Tibial nerve (tissue), 4 donors: ENCODE data around the gene DEFB125. TPM values are rescaled to one million over a fixed set of nuclear protein-coding genes. Genes with fewer than 3 reads are reported as not detected.

Source experiments
- DNase-seq, 2 donors: peaks; one replicate each; pipeline ENCODE4 v3.0.0-alpha.2; 2019; ENCODE audit warnings: low spot score in 2 of 2
- H3K27ac ChIP-seq, 4 donors: fragments of 200-600 bp; sonication (generic) in 3 of 4; one replicate each; pipeline ENCODE4 v1.5.1; 2017 to 2019; ENCODE audit warnings: mild to moderate bottlenecking in 1 of 4
- H3K27me3 ChIP-seq, 2 donors: fragments of 200-600 bp; sonication (generic) in 1 of 2; one replicate each; pipeline versions ENCODE4 v1.5.1 to v1.6.0; 2017 to 2019
- H3K36me3 ChIP-seq, 3 donors: fragments of 200-600 bp; sonication (generic); one replicate each; pipeline ENCODE4 v1.5.1; 2018 to 2019
- H3K4me1 ChIP-seq, 4 donors: fragments of 200-600 bp; sonication (generic) in 3 of 4; one replicate each; pipeline ENCODE4 v1.5.1; 2017 to 2019
- H3K4me3 ChIP-seq, 4 donors: fragments of 200-600 bp; sonication (generic) in 3 of 4; one replicate each; pipeline ENCODE4 v1.5.1; 2017 to 2019; ENCODE audit warnings: mild to moderate bottlenecking in 1 of 4, moderate library complexity in 1 of 4
- H3K9me3 ChIP-seq, 4 donors: fragments of 200-600 bp; sonication (generic) in 3 of 4; one replicate each; pipeline ENCODE4 v1.5.1; 2017 to 2019
- EP300 ChIP-seq, 2 donors: sonication (generic); formaldehyde crosslinking; IDR thresholded peaks; one replicate each; pipeline ENCODE4 v1.6.1; 2017; ENCODE audit warnings: antibody characterized with exemption in 2 of 2, mild to moderate bottlenecking in 1 of 2
- POLR2A ChIP-seq, 2 donors: fragments of 450-650 bp; IDR thresholded peaks; one replicate each; pipeline ENCODE4 v1.6.1; 2017; ENCODE audit warnings: antibody characterized with exemption in 2 of 2, mild to moderate bottlenecking in 2 of 2, moderate library complexity in 2 of 2
- WGBS, 2 donors: methylation state at CpG; one replicate each; pipeline ENCODE4 v1.1.5; 2018; 5-methylcytosine and 5-hydroxymethylcytosine counted together
- total RNA-seq, 4 donors: library from RNA; depleted of rRNA; stranded (reverse); fragments of >200 nt; gene quantifications; one replicate each; pipeline ENCODE4 v1.1.0, GENCODE V29; 2016
- TF ChIP-seq, protein P1 (sequence below), 5 experiments: fragments of 200-600 bp in 3 of 5; fragments of 450-650 bp in 2 of 5; sonication (generic) in 3 of 5; IDR thresholded peaks; one replicate each; pipeline ENCODE4 v1.5.1; 2016 to 2019; ENCODE audit warnings: antibody characterized with exemption in 5 of 5, mild to moderate bottlenecking in 3 of 5, moderate library complexity in 2 of 5

Gene DEFB125
- total RNA-seq, 4 donors from 2014 or later = not detected

DNA sequence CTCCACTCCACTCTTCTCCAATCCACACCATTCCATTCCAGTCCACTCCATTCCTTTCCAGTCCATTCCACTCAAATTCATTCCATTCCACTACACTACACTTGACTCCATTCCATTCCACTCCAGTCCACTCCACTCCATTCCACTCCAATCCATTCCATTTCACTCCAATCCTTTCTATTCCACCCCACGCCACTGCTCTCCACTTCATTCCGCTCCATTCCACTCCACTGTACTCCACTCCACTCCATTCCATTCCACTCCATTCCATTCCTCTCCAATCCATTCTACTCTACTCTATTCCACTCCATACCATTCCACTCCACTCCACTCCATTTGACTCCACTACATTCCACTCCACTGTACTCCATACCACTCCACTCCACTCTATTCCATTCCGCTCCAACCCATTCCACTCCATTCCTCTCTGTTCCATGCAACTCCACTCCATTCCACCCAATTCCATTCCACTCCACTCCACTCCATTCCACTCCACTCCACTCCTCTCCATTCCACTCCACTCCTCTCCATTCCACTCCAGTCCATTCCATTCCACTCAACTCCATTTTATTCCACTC is 23.4 kb upstream of the DEFB125 start:
- TF ChIP-seq EP300 (IDR thresholded peaks at IDR 0.05) = no peak
- TF ChIP-seq, protein P1, sequence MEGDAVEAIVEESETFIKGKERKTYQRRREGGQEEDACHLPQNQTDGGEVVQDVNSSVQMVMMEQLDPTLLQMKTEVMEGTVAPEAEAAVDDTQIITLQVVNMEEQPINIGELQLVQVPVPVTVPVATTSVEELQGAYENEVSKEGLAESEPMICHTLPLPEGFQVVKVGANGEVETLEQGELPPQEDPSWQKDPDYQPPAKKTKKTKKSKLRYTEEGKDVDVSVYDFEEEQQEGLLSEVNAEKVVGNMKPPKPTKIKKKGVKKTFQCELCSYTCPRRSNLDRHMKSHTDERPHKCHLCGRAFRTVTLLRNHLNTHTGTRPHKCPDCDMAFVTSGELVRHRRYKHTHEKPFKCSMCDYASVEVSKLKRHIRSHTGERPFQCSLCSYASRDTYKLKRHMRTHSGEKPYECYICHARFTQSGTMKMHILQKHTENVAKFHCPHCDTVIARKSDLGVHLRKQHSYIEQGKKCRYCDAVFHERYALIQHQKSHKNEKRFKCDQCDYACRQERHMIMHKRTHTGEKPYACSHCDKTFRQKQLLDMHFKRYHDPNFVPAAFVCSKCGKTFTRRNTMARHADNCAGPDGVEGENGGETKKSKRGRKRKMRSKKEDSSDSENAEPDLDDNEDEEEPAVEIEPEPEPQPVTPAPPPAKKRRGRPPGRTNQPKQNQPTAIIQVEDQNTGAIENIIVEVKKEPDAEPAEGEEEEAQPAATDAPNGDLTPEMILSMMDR (IDR thresholded peaks at IDR 0.05) = no peak
- no peak for TF ChIP-seq POLR2A (IDR thresholded peaks at IDR 0.05)
- Histone ChIP-seq H3K9me3 (peaks cover 0 to 7% (median 0%) of the 10 kb centered on the region in 4 donors), H3K27me3 (no peaks in the 10 kb centered on the region), H3K4me1 (no peaks in the 10 kb centered on the region), H3K36me3 (no peaks in the 10 kb centered on the region), H3K4me3 (no peak overlapping the region), H3K27ac (no peak overlapping the region)
- DNase-seq = no peak
- WGBS, 2 donors = 78 to 91% methylated on average over 3 of the region's 3 CpGs

DNA sequence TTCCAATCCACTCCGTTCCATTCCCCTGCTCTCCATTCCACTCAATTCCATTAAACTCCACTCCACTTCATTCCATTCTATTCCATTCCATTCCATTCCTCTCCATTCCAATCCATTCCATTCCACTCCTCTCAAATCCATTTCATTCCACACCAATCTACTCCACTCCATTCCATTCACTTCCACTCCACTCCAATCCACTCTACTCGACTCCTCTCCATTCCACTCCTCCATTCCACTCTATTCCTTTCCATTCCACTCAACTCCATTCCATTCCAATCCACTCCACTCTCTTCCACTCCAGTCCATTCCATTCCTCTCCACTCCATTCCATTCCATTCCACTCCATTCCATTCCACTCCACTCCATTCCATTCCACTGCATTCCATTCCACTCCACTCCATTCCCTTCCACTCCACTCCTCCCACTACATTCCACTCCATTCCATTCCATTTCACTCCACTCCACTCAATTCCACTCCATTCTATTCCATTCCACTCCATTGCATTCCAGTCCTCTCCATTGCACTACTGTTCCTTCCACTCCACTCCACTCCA is 22.6 kb upstream of the DEFB125 start:
- Histone ChIP-seq H3K9me3 (peaks cover 0 to 7% (median 0%) of the 10 kb centered on the region in 4 donors), H3K4me3 (no peak overlapping the region), H3K27ac (no peak overlapping the region), H3K27me3 (no peaks in the 10 kb centered on the region), H3K36me3 (no peaks in the 10 kb centered on the region), H3K4me1 (no peaks in the 10 kb centered on the region)
- no peak for DNase-seq
- 77 to 88% methylated on average over 2 of the region's 2 CpGs for WGBS, 2 donors
- TF ChIP-seq, protein P1 (IDR thresholded peaks at IDR 0.05) = no peak
- no peak for TF ChIP-seq EP300 (IDR thresholded peaks at IDR 0.05)
- no peak for TF ChIP-seq POLR2A (IDR thresholded peaks at IDR 0.05)

DNA sequence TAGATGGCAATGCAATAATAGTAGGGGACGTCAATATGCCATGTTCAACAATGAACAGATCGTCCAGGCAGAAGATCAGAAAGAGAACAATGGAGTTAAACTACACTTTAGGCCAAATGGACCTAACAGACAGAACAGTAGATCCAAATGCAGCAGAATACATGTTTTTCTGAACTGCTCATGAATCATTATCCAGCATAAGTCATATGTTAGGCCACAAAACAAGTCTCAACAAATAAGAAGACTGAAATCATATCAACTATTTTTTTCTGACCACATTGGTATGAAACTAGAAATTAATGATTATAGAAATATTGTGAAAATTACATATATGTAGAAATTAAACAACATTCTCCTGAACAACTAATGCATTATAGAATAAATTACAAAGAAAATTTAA is 10.2 kb upstream of the DEFB125 start:
- no peaks in the 10 kb centered on the region for H3K27me3 ChIP-seq
- H3K4me1 ChIP-seq = no peaks in the 10 kb centered on the region
- no peak for DNase-seq
- no peak overlapping the region for H3K4me3 ChIP-seq
- TF ChIP-seq, protein P1 (IDR thresholded peaks at IDR 0.05) = no peak
- TF ChIP-seq POLR2A (IDR thresholded peaks at IDR 0.05) (no peak), EP300 (IDR thresholded peaks at IDR 0.05) (no peak)
- H3K36me3 ChIP-seq = no peaks in the 10 kb centered on the region
- WGBS, 2 donors = 55% methylated on average over 2 of the region's 2 CpGs
- H3K9me3 ChIP-seq = peaks cover 0 to 24% (median 3%) of the 10 kb centered on the region in 4 donors
- no peak overlapping the region for H3K27ac ChIP-seq

DNA sequence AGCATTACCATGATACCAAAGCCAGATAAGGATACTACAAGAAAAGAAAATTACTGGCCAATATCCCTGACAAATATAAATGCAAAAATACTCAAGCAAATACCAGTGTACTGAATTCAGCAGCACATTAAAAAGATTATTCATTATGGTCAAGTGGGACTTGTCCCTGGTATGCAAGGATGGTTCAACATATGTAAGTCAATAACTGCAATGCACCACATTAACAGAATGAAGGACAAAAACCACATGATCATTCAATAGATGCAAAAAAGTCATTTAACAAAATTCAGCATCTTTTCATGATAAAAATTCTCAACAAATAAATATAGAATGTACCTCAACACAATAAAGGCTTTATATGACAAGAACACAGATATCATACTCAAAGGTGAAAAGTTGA is 9.1 kb upstream of the DEFB125 start:
- H3K27ac ChIP-seq = no peak overlapping the region
- no peak overlapping the region for H3K4me3 ChIP-seq
- TF ChIP-seq, protein P1 (IDR thresholded peaks at IDR 0.05) = no peak
- no peak for TF ChIP-seq EP300 (IDR thresholded peaks at IDR 0.05)
- TF ChIP-seq POLR2A (IDR thresholded peaks at IDR 0.05) = no peak
- H3K27me3 ChIP-seq = no peaks in the 10 kb centered on the region
- no peaks in the 10 kb centered on the region for H3K4me1 ChIP-seq
- no peaks in the 10 kb centered on the region for H3K36me3 ChIP-seq
- DNase-seq = no peak
- peaks cover 0 to 23% (median 3%) of the 10 kb centered on the region in 4 donors for H3K9me3 ChIP-seq

DNA sequence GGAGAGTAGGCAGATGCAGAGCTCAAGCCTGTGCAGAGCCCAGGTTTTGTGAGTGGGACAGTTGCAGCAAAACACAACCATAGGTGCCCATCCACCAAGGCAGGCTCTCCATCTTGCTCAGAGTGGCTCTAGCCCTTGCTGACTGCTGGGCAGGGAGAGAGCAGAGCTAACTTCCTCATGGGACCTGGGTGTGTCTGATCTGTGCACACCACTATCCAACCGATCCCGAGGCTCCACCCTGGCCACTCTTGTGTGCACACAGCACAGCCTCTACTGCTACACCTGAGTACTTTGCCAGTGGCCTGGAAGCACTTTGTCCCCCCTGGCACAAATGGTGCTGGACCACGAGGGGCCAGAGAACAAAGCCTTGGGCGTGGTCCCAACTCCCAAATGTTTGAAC is 7.9 kb upstream of the DEFB125 start:
- H3K4me1 ChIP-seq = no peaks in the 10 kb centered on the region
- H3K9me3 ChIP-seq = peaks cover 0 to 16% (median 3%) of the 10 kb centered on the region in 4 donors
- H3K27ac ChIP-seq = no peak overlapping the region
- H3K4me3 ChIP-seq = no peak overlapping the region
- TF ChIP-seq EP300 (IDR thresholded peaks at IDR 0.05) (no peak), POLR2A (IDR thresholded peaks at IDR 0.05) (no peak)
- TF ChIP-seq, protein P1 (IDR thresholded peaks at IDR 0.05) = no peak
- no peaks in the 10 kb centered on the region for H3K36me3 ChIP-seq
- 65 to 70% methylated on average over 4 of the region's 4 CpGs for WGBS, 2 donors
- H3K27me3 ChIP-seq = no peaks in the 10 kb centered on the region
- DNase-seq = no peak
